ENCODE data around the gene SMYD3. TPM values are rescaled to one million over a fixed set of nuclear protein-coding genes. Genes with fewer than 3 reads are reported as not detected.

The SMYD3 gene
- total and polyA plus RNA-seq, 2 of the 4 experiments (the other 2 are of a cell fraction) = 26.5 to 37.6 TPM

GRCh38 chr1:246297279-246298265 lies 209.5 kb downstream of the SMYD3 start (continued):
- TF ChIP-seq CEBPB (IDR thresholded peaks at IDR 0.05; ENCODE audit: low read depth, low read length) (no peak), FOS (IDR thresholded peaks at IDR 0.05; ENCODE audit: low read depth, low read length) (no peak), POLR2A (IDR thresholded peaks at IDR 0.05; ENCODE audit: low read depth, low read length) (no peak)

DNA sequence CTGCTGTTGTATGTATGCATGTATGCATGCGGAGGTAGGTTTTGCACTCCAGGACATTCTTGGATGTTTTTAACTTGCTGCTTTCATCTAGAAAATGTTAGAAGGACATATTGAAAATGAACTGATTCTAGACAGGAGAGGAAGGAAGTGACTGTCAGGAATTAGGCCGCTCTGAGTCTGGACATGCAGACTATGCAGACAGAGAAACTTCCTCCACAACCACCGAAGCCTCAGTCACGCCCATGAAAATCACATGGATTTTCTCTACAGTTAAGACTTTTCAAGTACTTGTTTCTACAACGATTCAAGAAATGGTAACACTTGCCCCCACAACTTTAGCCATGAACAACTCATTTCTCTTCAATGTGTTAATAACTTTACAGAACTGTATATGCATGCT lies 211.1 kb downstream of the SMYD3 start:
- Histone ChIP-seq H3K9ac (ENCODE audit: low read depth, low read length) (no peak overlapping the region), H2BK15ac (ENCODE audit: low read depth, low read length) (no peak overlapping the region), H3K4ac (ENCODE audit: low read depth, low read length) (no peak overlapping the region), H2BK5ac (ENCODE audit: low read depth, low read length, poor library complexity, severe bottlenecking) (no peak overlapping the region), H3K36me3 (ENCODE audit: control insufficient read depth, insufficient read depth, low read length) (no peaks in the 10 kb centered on the region), H3K27me3 (ENCODE audit: control insufficient read depth, insufficient read depth, low read length) (no peaks in the 10 kb centered on the region), H2AFZ (replicated peaks; ENCODE audit: low read length, poor library complexity) (no peak overlapping the region), H2BK120ac (ENCODE audit: low read depth, low read length) (no peak overlapping the region), H2AK5ac (ENCODE audit: low read depth, low read length) (no peak overlapping the region), H3K27ac (ENCODE audit: insufficient read depth, low read length) (no peak overlapping the region), H3K9me1 (ENCODE audit: insufficient read depth, low read length) (no peaks in the 10 kb centered on the region), H3K4me1 (ENCODE audit: control insufficient read depth, insufficient read depth, low read length) (no peaks in the 10 kb centered on the region; the same call in 1 of the 2 replicates), H3K4me3 (ENCODE audit: insufficient read depth, low read depth, low read length) (no peak overlapping the region), H4K8ac (ENCODE audit: low read depth in 2 of 2, low read length in 2 of 2) (no peak overlapping the region), H3K4me2 (ENCODE audit: low read depth, low read length) (no peak overlapping the region), H2BK20ac (ENCODE audit: low read depth, low read length) (no peak overlapping the region), H3K56ac (ENCODE audit: extremely low read depth, insufficient read depth, low read length) (no peak overlapping the region), H4K20me1 (ENCODE audit: insufficient read depth, low read length) (no peaks in the 10 kb centered on the region), H3K14ac (replicated peaks; ENCODE audit: low read depth, low read length) (0 out of 2 replicates have a peak overlapping the region, but pooled peaks have one; percentile 6), H3K18ac (ENCODE audit: low read depth, low read length) (no peak overlapping the region), H2AK9ac (replicated peaks; ENCODE audit: low read depth, low read length, poor library complexity) (no peak overlapping the region), H3K9me3 (ENCODE audit: control insufficient read depth, insufficient read depth, low read length) (no peaks in the 10 kb centered on the region), H4K91ac (ENCODE audit: insufficient read depth, low read depth, low read length) (no peak overlapping the region), H3K79me1 (ENCODE audit: low read depth in 1 of 2, low read length in 2 of 2) (peaks cover 0 to 3% of the 10 kb centered on the region in 2 experiments; a peak in 1 of 4 replicates), H3K23ac (ENCODE audit: low read depth, low read length) (no peak overlapping the region), H4K5ac (ENCODE audit: low read depth, low read length) (no peak overlapping the region)
- no TSS peak for BruUV-seq (replicated peaks)
- CTCF ChIA-PET = no interaction called here
- ATAC-seq (ENCODE audit: low read depth) (no peak), DNase-seq (no peak)
- no peak for TF ChIP-seq RAD21 (IDR thresholded peaks at IDR 0.05; ENCODE audit: low read length)
- TF ChIP-seq MAFK (IDR thresholded peaks at IDR 0.05; ENCODE audit: low read depth, low read length) = no peak
- TF ChIP-seq, protein P1, sequence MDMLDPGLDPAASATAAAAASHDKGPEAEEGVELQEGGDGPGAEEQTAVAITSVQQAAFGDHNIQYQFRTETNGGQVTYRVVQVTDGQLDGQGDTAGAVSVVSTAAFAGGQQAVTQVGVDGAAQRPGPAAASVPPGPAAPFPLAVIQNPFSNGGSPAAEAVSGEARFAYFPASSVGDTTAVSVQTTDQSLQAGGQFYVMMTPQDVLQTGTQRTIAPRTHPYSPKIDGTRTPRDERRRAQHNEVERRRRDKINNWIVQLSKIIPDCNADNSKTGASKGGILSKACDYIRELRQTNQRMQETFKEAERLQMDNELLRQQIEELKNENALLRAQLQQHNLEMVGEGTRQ (IDR thresholded peaks at IDR 0.05; ENCODE audit: low read depth, low read length) = no peak
- TF ChIP-seq SMC3 (IDR thresholded peaks at IDR 0.05; ENCODE audit: low read depth, low read length) = no peak
- TF ChIP-seq BHLHE40 (IDR thresholded peaks at IDR 0.05; ENCODE audit: low read depth, low read length) = no peak
- no peak for TF ChIP-seq CTCF (conservative IDR thresholded peaks at IDR 0.05; ENCODE audit: low read depth, low read length)
- TF ChIP-seq POLR2A (IDR thresholded peaks at IDR 0.05; ENCODE audit: low read depth, low read length) = no peak
- no peak for TF ChIP-seq MAZ (IDR thresholded peaks at IDR 0.05; ENCODE audit: borderline replicate concordance, low read depth, low read length)
- no peak for TF ChIP-seq CEBPB (IDR thresholded peaks at IDR 0.05; ENCODE audit: low read depth, low read length)
- POLR2A ChIA-PET (ENCODE audit: unreplicated experiment) = no interaction called here
- in situ Hi-C loops (cut with MboI; ENCODE audit: low sequenced_read_pairs) = no loop called here
- WGBS, 2 experiments (ENCODE audit: extremely low coverage in 2 of 2, insufficient read length in 1 of 2) = 83% methylated on average over 2 of the region's 5 CpGs; no CpG with 5 or more reads in 1 of the 2 experiments
- dilution Hi-C loops (cut with HindIII; ENCODE audit: low sequenced_read_pairs, unreplicated experiment) = no loop called here
- intact Hi-C loops (cut with micrococcal nuclease) = no loop called here
